SK-N-SH treated with all-trans-retinoic acid at 6 μM for 48 hours (cell line): ENCODE data around the gene SORCS2.

Experiments
- ISL1 ChIP-seq: fragments of 250-450 bp; sonication (Bioruptor Pico); IDR thresholded peaks from 2 replicates; pipeline ENCODE4 v2.1.2; 2022; ENCODE audit warnings: mild to moderate bottlenecking, moderate library complexity
- OSR1 ChIP-seq: fragments of 250-450 bp; sonication (Bioruptor Pico); IDR thresholded peaks from 2 replicates; pipeline ENCODE4 v1.8.0; 2022; ENCODE audit warnings: moderate library complexity, mild to moderate bottlenecking, inconsistent platforms
- RARB ChIP-seq: fragments of 250-450 bp; sonication (Bioruptor Pico); IDR thresholded peaks from 2 replicates; pipeline ENCODE4 v1.8.0; 2021; ENCODE audit warnings: mild to moderate bottlenecking, moderate library complexity
- TOX ChIP-seq: fragments of 250-450 bp; sonication (Bioruptor Pico); IDR thresholded peaks from 2 replicates; pipeline ENCODE4 v1.8.0; 2021; ENCODE audit warnings: mild to moderate bottlenecking, moderate library complexity, borderline replicate concordance
- ZFP3 ChIP-seq: fragments of 250-450 bp; sonication (Bioruptor Pico); IDR thresholded peaks from 2 replicates; pipeline ENCODE4 v1.5.0; 2020; ENCODE audit warnings: mild to moderate bottlenecking, moderate library complexity
- TF ChIP-seq, protein P1 (sequence below): fragments of 250-450 bp; sonication (Bioruptor Pico); IDR thresholded peaks from 2 replicates; pipeline ENCODE4 v1.5.1; 2020; ENCODE audit warnings: low read depth, mild to moderate bottlenecking, moderate library complexity
- TF ChIP-seq, protein P2 (sequence below): fragments of 250-450 bp; sonication (Bioruptor Pico); IDR thresholded peaks from 2 replicates; pipeline ENCODE4 v1.8.0; 2021; ENCODE audit warnings: low read depth, mild to moderate bottlenecking, moderate library complexity, borderline replicate concordance
- TF ChIP-seq, protein P3 (sequence below): fragments of 250-450 bp; sonication (Bioruptor Pico); IDR thresholded peaks from 2 replicates; pipeline ENCODE4 v1.5.0; 2020; ENCODE audit warnings: mild to moderate bottlenecking, moderate library complexity

DNA sequence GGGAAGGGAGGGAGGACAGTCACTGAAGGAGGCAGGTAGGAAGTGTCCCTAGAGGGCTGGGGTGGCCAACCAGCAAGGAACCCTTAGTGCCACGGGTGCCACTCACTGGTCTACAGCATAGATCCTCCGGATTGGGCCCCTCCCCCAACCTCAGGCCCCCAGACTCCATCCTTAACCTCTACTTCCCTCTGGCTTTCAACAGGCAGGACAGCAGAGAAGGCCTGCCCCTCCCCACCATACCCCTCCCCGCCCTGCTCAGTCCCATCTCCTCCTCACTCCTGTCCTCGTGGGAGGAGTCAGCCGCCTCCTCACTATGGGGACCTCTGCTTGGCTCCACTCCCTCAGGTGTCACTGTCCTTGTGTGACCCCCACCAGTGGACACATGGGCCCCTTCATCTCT, 320.1 kb downstream of the SORCS2 start:
- TF ChIP-seq, protein P1, sequence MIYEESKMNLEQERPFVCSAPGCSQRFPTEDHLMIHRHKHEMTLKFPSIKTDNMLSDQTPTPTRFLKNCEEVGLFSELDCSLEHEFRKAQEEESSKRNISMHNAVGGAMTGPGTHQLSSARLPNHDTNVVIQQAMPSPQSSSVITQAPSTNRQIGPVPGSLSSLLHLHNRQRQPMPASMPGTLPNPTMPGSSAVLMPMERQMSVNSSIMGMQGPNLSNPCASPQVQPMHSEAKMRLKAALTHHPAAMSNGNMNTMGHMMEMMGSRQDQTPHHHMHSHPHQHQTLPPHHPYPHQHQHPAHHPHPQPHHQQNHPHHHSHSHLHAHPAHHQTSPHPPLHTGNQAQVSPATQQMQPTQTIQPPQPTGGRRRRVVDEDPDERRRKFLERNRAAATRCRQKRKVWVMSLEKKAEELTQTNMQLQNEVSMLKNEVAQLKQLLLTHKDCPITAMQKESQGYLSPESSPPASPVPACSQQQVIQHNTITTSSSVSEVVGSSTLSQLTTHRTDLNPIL: no peak
- TF ChIP-seq ZFP3 (CRISPR knock-in tag) (no peak), OSR1 (no peak), RARB (no peak), ISL1 (CRISPR knock-in tag) (no peak), TOX (CRISPR knock-in tag) (no peak)
- TF ChIP-seq, protein P2, sequence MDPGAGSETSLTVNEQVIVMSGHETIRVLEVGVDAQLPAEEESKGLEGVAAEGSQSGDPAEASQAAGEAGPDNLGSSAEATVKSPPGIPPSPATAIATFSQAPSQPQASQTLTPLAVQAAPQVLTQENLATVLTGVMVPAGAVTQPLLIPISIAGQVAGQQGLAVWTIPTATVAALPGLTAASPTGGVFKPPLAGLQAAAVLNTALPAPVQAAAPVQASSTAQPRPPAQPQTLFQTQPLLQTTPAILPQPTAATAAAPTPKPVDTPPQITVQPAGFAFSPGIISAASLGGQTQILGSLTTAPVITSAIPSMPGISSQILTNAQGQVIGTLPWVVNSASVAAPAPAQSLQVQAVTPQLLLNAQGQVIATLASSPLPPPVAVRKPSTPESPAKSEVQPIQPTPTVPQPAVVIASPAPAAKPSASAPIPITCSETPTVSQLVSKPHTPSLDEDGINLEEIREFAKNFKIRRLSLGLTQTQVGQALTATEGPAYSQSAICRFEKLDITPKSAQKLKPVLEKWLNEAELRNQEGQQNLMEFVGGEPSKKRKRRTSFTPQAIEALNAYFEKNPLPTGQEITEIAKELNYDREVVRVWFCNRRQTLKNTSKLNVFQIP: no peak
- TF ChIP-seq, protein P3, sequence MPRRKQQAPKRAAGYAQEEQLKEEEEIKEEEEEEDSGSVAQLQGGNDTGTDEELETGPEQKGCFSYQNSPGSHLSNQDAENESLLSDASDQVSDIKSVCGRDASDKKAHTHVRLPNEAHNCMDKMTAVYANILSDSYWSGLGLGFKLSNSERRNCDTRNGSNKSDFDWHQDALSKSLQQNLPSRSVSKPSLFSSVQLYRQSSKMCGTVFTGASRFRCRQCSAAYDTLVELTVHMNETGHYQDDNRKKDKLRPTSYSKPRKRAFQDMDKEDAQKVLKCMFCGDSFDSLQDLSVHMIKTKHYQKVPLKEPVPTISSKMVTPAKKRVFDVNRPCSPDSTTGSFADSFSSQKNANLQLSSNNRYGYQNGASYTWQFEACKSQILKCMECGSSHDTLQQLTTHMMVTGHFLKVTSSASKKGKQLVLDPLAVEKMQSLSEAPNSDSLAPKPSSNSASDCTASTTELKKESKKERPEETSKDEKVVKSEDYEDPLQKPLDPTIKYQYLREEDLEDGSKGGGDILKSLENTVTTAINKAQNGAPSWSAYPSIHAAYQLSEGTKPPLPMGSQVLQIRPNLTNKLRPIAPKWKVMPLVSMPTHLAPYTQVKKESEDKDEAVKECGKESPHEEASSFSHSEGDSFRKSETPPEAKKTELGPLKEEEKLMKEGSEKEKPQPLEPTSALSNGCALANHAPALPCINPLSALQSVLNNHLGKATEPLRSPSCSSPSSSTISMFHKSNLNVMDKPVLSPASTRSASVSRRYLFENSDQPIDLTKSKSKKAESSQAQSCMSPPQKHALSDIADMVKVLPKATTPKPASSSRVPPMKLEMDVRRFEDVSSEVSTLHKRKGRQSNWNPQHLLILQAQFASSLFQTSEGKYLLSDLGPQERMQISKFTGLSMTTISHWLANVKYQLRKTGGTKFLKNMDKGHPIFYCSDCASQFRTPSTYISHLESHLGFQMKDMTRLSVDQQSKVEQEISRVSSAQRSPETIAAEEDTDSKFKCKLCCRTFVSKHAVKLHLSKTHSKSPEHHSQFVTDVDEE (CRISPR knock-in tag): no peak
